Suprapubic skin (tissue), 4 donors: Measurements from ENCODE around the gene EPB41L5.

Source experiments
- POLR2A ChIP-seq, 2 donors: fragments of 450-650 bp; IDR thresholded peaks; one replicate each; pipeline ENCODE4 v1.6.1; 2017; ENCODE audit warnings: antibody characterized with exemption in 2 of 2, mild to moderate bottlenecking in 2 of 2, moderate library complexity in 2 of 2
- POLR2AphosphoS5 ChIP-seq, 3 donors: sonication (generic); formaldehyde crosslinking; IDR thresholded peaks; one replicate each; pipeline ENCODE4 v1.6.1; 2017; ENCODE audit warnings: antibody characterized with exemption in 3 of 3
- TF ChIP-seq, protein P1 (sequence below), 2 donors: fragments of 200-600 bp in 1 of 2; fragments of 450-650 bp in 1 of 2; sonication (generic) in 1 of 2; IDR thresholded peaks; one replicate each; pipeline ENCODE4 v1.5.1; 2016 to 2019; ENCODE audit warnings: antibody characterized with exemption in 2 of 2, mild to moderate bottlenecking in 1 of 2, moderate library complexity in 1 of 2

DNA sequence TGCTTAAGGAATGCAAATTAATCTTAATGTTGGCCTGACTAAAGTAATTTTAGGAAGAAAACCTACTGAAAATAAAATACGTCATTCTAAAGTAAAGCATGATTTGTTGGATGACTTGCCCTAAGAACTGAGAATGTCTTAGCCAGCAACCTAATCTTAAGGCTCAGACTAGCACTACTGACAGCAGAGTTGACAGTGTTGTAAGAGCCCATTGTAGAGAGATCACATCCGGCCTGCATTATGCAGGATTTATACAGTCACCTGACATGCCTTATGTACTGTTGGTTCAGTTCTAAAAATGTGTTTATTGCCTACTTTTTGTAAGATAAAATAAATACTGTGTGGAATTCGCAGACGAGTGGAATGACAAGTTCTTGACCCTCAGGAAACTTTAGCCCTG lies 128.0 kb downstream of the EPB41L5 start:
- no peak for TF ChIP-seq POLR2AphosphoS5 (IDR thresholded peaks at IDR 0.05)
- TF ChIP-seq POLR2A (IDR thresholded peaks at IDR 0.05) = no peak
- TF ChIP-seq, protein P1, sequence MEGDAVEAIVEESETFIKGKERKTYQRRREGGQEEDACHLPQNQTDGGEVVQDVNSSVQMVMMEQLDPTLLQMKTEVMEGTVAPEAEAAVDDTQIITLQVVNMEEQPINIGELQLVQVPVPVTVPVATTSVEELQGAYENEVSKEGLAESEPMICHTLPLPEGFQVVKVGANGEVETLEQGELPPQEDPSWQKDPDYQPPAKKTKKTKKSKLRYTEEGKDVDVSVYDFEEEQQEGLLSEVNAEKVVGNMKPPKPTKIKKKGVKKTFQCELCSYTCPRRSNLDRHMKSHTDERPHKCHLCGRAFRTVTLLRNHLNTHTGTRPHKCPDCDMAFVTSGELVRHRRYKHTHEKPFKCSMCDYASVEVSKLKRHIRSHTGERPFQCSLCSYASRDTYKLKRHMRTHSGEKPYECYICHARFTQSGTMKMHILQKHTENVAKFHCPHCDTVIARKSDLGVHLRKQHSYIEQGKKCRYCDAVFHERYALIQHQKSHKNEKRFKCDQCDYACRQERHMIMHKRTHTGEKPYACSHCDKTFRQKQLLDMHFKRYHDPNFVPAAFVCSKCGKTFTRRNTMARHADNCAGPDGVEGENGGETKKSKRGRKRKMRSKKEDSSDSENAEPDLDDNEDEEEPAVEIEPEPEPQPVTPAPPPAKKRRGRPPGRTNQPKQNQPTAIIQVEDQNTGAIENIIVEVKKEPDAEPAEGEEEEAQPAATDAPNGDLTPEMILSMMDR (IDR thresholded peaks at IDR 0.05) = no peak
